VCaP (cell line): Measurements from ENCODE around the gene RFWD3.

Experiments
- H3K27ac ChIP-seq: fragments of 450-650 bp; 2 replicates; pipeline ENCODE4 v1.5.1; 2017
- TF ChIP-seq, protein P1 (sequence below): fragments of 450-650 bp; conservative IDR thresholded peaks from 2 replicates; pipeline ENCODE4 v1.5.1; 2017; ENCODE audit warnings: mild to moderate bottlenecking, moderate library complexity

RFWD3 gene

DNA sequence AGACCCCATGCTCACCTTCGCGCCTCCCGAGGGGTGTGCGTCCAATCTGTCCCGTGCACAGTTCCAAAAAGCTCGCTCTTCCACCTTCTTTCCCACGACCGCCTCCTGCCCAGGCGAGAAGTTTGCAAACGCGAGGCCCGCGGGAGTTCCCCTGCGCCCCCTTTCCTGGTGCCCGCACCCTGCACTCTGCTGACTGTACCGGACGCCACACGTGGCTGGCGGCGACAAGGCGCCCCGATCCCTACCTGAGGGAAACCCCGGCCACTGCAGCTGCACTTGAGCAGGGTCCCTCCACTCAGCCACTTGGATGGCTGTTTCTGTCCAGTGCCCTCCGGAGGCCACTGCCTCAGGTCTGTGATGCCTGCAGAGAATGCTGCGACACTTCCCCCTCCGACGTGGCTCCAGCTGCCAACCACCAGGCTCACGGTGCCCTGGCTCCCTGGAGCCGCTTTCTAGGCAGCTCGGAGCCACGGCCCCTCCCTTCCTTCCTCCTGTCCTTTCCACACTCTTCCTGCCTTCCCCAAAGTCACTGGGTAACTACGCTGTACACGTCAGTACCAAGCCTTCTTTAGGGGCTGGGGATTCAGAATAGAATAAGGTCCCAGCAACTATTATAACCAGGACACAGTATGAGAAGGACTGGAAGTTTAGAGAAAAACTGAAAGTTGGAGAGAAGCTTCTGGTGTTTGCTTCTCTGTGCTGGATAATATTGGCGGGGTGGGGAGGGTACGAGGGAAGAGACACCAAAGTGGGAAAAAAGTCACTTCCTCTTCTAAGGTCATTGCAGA lies 34.0 kb upstream of the RFWD3 start, which contains the start of gene MLKL:
TSS of gene MLKL (minus strand) at position 425 of the 788 bp plus-strand sequence. CDS start 5,105 bp downstream, outside the sequence.
- H3K27ac ChIP-seq, result peak within 1 kb of the TSS; percentile 67
- TF ChIP-seq, protein P1, sequence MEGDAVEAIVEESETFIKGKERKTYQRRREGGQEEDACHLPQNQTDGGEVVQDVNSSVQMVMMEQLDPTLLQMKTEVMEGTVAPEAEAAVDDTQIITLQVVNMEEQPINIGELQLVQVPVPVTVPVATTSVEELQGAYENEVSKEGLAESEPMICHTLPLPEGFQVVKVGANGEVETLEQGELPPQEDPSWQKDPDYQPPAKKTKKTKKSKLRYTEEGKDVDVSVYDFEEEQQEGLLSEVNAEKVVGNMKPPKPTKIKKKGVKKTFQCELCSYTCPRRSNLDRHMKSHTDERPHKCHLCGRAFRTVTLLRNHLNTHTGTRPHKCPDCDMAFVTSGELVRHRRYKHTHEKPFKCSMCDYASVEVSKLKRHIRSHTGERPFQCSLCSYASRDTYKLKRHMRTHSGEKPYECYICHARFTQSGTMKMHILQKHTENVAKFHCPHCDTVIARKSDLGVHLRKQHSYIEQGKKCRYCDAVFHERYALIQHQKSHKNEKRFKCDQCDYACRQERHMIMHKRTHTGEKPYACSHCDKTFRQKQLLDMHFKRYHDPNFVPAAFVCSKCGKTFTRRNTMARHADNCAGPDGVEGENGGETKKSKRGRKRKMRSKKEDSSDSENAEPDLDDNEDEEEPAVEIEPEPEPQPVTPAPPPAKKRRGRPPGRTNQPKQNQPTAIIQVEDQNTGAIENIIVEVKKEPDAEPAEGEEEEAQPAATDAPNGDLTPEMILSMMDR, result peak; percentile 8; the same call in 1 of the 2 replicates

DNA sequence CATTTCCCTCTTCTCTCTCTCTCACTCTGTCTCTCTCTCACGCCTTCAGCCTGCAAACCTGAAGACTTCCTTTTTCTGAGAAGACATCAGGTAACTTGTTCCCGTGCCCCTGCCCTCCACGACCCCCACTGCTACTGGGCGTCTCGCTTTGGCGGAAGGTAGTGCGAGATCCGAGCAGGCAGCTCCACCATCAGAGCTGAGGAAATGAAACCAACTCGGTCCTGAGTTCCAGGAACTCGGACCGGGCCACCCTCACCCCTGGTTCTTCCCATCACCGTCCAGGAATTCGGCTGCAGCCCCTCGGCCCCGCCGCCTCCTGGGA lies 33.4 kb upstream of the RFWD3 start:
- peak overlapping the region; percentile 67 for H3K27ac ChIP-seq
- TF ChIP-seq, protein P1, result no peak

DNA sequence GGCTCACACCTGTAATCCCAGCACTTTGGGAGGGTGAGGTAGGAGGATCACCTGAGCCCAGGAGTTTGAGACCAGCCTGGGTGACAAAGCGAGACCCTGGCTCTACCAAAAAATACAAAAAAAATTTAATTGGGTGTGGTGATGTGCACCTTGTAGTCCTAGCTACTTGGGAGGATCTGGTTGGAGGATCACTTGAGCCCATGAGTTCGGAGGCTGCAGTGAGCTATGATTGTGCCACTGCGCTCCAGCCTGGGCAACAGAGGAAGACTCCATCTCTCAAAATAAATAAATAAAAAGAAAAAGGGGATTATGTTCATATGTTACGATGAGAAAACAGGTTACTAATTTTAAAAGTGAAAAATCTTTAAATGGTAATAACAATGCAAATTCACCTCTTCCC lies 33.0 kb upstream of the RFWD3 start:
- peak overlapping the region; percentile 67; the same call in 1 of the 2 replicates for H3K27ac ChIP-seq
- TF ChIP-seq, protein P1, result no peak

DNA sequence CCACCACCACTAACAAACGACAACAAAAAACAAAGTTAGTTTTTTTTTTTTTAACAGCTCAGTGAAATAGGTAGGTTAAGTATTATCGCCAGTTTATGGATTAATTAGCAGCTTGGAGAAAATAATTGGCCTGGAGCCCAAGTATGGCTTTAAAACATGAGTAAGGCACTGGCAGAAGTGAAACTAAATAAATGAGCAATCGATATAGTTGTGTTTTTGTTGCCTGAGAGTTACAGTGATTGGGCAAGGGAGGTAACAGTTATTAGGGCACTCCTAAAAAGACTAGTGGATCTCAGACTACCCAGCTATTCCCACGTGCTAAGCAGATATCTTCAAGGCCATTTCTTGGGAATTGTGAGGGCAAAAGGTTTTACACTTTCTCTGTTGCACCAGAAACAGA lies 31.5 kb upstream of the RFWD3 start:
- H3K27ac ChIP-seq, result no peak overlapping the region
- TF ChIP-seq, protein P1, result no peak

DNA sequence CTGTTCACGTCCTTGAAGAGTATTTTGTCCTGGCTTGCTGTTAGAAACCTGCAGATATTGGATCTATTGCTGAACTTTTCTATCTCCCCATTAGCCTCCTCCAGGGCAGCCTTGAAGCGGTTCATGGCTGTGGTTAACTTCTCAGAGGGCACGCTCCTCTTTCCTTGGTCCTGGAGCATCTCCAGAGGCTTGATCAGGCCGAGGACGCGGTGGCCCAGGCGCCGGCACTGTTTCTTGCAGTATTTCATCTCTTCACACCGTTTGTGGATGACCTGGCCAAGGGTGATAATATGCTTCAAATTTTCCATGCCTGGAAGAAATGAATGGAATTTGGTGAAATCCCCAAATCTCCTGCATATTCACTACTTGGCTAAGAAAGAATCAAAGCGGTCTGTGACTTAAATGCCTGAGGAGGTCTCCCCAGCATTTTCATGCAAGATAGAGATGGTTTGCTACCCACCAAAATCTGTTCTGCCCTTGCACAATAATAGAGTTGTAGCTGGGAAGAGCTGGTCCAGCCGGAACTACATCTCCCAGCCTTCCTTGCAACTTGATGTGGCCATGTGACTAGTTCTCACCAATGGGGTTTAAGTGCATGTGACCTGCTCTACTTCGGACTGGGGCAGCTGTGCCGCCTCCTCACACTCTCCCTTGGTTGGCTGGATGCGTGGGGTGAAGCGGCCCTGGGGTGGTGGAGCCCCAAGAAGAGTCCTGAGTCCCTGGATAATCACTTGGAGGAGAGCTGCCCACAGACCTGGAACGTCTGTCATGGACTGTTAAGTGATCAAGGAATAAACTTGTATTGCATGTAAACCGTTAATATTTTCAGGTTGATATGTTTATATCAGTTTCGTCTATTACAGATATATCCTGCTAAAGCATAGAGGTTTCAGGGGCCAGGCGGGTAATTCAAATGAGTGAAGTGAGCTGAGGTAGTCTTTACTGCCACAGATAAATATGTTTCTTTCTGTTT lies 29.1 kb upstream of the RFWD3 start:
- TF ChIP-seq, protein P1, result no peak
- H3K27ac ChIP-seq, result no peak overlapping the region

DNA sequence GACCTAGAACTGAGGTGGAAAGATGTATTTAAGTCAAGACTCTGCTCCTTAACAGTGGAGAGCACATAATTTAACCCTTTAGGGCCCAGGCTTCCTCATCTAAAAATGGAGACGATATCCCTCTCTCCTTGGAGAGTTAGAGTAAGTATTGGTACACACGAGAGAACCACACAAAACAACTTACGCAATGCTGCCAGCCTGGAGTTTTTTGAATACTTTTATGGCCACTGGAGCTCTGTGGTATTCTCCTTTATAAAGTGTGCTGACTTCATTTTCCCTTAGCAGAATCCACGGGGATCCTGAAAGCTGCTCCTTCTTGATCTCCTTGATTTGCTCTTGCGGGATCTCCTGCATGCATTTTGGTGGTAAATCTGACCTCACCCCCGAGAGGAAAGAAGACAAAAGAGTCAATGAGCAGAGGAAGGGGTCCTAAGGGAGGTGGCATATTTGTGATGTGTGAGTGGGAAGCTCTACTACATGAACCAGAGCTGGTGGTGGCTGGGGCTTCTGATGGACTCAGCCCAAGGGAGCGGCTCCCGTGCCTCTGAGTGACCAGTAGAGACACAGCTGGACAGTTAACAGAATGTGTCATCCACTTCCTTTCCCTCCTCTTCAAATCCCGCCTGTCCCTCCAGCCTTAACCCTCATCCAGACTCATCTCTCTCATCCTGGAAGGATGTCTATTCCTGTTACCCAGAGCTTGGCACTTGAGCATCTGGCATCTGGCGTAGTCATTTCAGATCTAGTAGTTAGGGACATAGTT lies 24.6 kb upstream of the RFWD3 start:
- TF ChIP-seq, protein P1, result no peak
- H3K27ac ChIP-seq, result no peak overlapping the region
